MCF 10A (cell line): Measurements from ENCODE around the gene GPR18. TPM values are rescaled to one million over a fixed set of nuclear protein-coding genes. Genes with fewer than 3 reads are reported as not detected.
A peak's percentile ranks its signal among the peaks of the same experiment; 100 is the strongest.

ENCODE experiments used
- Bru-seq: library from RNA; stranded (reverse); fragments of 400-500 nt; gene quantifications from one replicate; lab custom pipeline; 2021; lab: Mats Ljungman, UMichigan
- BruChase-seq, 2 experiments: library from RNA; stranded (reverse); fragments of 400-500 nt; gene quantifications; one replicate each; lab custom pipeline; 2021; lab: Mats Ljungman, UMichigan
- BruUV-seq: library from RNA; stranded (reverse); fragments of 400-500 nt; replicated peaks from 2 replicates; lab custom pipeline; 2021; lab: Mats Ljungman, UMichigan
- CTCF ChIA-PET: fragments of 300-600 bp; sonication (Branson Sonifier 250); formaldehyde crosslinking; extraction: SDS; loops from one replicate; lab custom pipeline; 2021; ENCODE audit warnings: antibody characterized with exemption, inconsistent platforms; lab: Yijun Ruan, JAX
- POLR2A ChIA-PET: fragments of 300-600, 350-650 bp; sonication (Branson Sonifier 250); formaldehyde crosslinking; extraction: SDS; loops from one replicate; lab custom pipeline; 2020; ENCODE audit warnings: antibody characterized with exemption, inconsistent platforms; lab: Yijun Ruan, JAX
- DNase-seq: peaks from one replicate; pipeline ENCODE4 v3.0.0-alpha.2; 2018; ENCODE audit not compliant: unreplicated experiment
- H3K27ac Mint-ChIP-seq: one replicate; pipeline ENCODE4 v1.8.0; 2022; ENCODE audit warnings: mild to moderate bottlenecking, low read depth, mixed read lengths; ENCODE audit not compliant: unreplicated experiment
- H3K27me3 Mint-ChIP-seq: one replicate; pipeline ENCODE4 v1.8.0; 2022; ENCODE audit warnings: mixed read lengths; ENCODE audit not compliant: insufficient read depth, unreplicated experiment
- H3K36me3 Mint-ChIP-seq: one replicate; pipeline ENCODE4 v1.8.0; 2022; ENCODE audit warnings: mild to moderate bottlenecking, moderate library complexity, mixed read lengths; ENCODE audit not compliant: insufficient read depth, unreplicated experiment
- H3K4me1 Mint-ChIP-seq: one replicate; pipeline ENCODE4 v1.8.0; 2022; ENCODE audit warnings: mixed read lengths; ENCODE audit not compliant: insufficient read depth, unreplicated experiment
- H3K4me3 Mint-ChIP-seq: one replicate; pipeline ENCODE4 v1.8.0; 2022; ENCODE audit warnings: mild to moderate bottlenecking, moderate library complexity, mixed read lengths; ENCODE audit not compliant: unreplicated experiment
- H3K9me3 Mint-ChIP-seq: one replicate; pipeline ENCODE4 v1.8.0; 2022; ENCODE audit warnings: mixed read lengths; ENCODE audit not compliant: unreplicated experiment
- CTCF ChIP-seq: fragments of 200-600 bp; IDR thresholded peaks from one replicate; pipeline ENCODE4 v1.8.0; 2022; ENCODE audit warnings: antibody characterized with exemption, mild to moderate bottlenecking; ENCODE audit not compliant: unreplicated experiment
- intact Hi-C: fragments of 100-400 bp; cut with micrococcal nuclease; formaldehyde crosslinking; loops from 2 replicates; pipeline ENCODE4 v1.14.1; 2022
- long read RNA-seq: library from polyadenylated mRNA; stranded (forward); transcript quantifications from one replicate; pipeline ENCODE4 v2.0.0, GENCODE V29; 2022
- total RNA-seq: library from RNA; stranded (reverse); gene quantifications from 2 replicates; pipeline ENCODE4 v1.2.3, GENCODE V29; 2022

GPR18 gene
- total RNA-seq, result not detected in 2 replicates
- percentile 11 among the genes with signal in this experiment for Bru-seq, nascent RNA
- not detected for BruChase-seq, experiment 1, labeled RNA remaining after a 6-hour chase
- not detected for BruChase-seq, experiment 2, labeled RNA remaining after a 2-hour chase
- long read RNA-seq, result 0 reads

GRCh38 chr13:99258210-99258860, at the start of gene GPR18:
Gene GPR18, minus strand, starts transcription at chr13:99258379. Its CDS starts 2,507 bp downstream, at chr13:99255872.
- H3K4me3 Mint-ChIP-seq, result no peak within 1 kb of the TSS
- CTCF ChIA-PET, result interaction anchor here (0.8 to 2.1 kb wide), 3 partner anchors 11 to 1290 kb away, joined by 3 to 11 read pairs (median 7); no protein-coding TSS in a partner anchor
- no peaks in the 10 kb centered on the region for H3K27me3 Mint-ChIP-seq
- peaks cover 36% of the 10 kb centered on the region for H3K36me3 Mint-ChIP-seq
- no peak for DNase-seq
- H3K9me3 Mint-ChIP-seq, result no peaks in the 10 kb centered on the region
- TF ChIP-seq CTCF, result no peak
- peaks cover 5% of the 10 kb centered on the region for H3K4me1 Mint-ChIP-seq
- no peak within 1 kb of the TSS for H3K27ac Mint-ChIP-seq
- no TSS peak for BruUV-seq
- intact Hi-C loops, result no loop called here
- POLR2A ChIA-PET, result interaction anchor here (0.6 kb wide), 1 partner anchor 103 kb away, joined by 3 read pairs; no protein-coding TSS in a partner anchor

- peaks cover 16% of the 10 kb centered on the region for H3K36me3 Mint-ChIP-seq
- ChIA-PET POLR2A (interaction anchor here (1.1 kb wide), 1 partner anchor 21 kb away, joined by 3 read pairs; no protein-coding TSS in a partner anchor), CTCF (interaction anchor here (0.5 to 1.8 kb wide), 4 partner anchors 16 to 129 kb away, joined by 3 to 7 read pairs (median 5); no protein-coding TSS in a partner anchor)
- no peaks in the 10 kb centered on the region for H3K27me3 Mint-ChIP-seq
- TF ChIP-seq CTCF, result no peak
- peak; percentile 38 for DNase-seq
- peak overlapping the region; percentile 42 for H3K27ac Mint-ChIP-seq
- H3K4me1 Mint-ChIP-seq, result peaks cover 11% of the 10 kb centered on the region
- no peaks in the 10 kb centered on the region for H3K9me3 Mint-ChIP-seq
- intact Hi-C loops, result no loop called here
- H3K4me3 Mint-ChIP-seq, result no peak overlapping the region
- BruUV-seq, result no TSS peak
Observed at GRCh38 chr13:99307648-99308339, 49.6 kb upstream of the GPR18 start.

GRCh38 chr13:99307247-99307646, 49.1 kb upstream of the GPR18 start, which contains the start of gene GPR183:
Gene GPR183, minus strand, starts transcription at chr13:99307399. Its CDS starts 11,254 bp downstream, at chr13:99296145.
- peak within 1 kb of the TSS; percentile 42 for H3K27ac Mint-ChIP-seq
- CTCF ChIA-PET, result interaction anchor here (0.7 kb wide), 2 partner anchors 15 to 74 kb away, joined by 3 to 4 read pairs; no protein-coding TSS in a partner anchor
- no peak for TF ChIP-seq CTCF

More at GRCh38 chr13:99307247-99307646, 49.1 kb upstream of the GPR18 start, which contains the start of gene GPR183:
- H3K27me3 Mint-ChIP-seq, result no peaks in the 10 kb centered on the region
- no peak for DNase-seq
- peaks cover 16% of the 10 kb centered on the region for H3K36me3 Mint-ChIP-seq
- intact Hi-C loops, result no loop called here
- peaks cover 6% of the 10 kb centered on the region for H3K4me1 Mint-ChIP-seq
- H3K4me3 Mint-ChIP-seq, result no peak within 1 kb of the TSS
- POLR2A ChIA-PET, result interaction anchor here (0.6 to 1.1 kb wide), 2 partner anchors 21 to 24 kb away, joined by 3 to 6 read pairs; no protein-coding TSS in a partner anchor
- no peaks in the 10 kb centered on the region for H3K9me3 Mint-ChIP-seq
- no TSS peak for BruUV-seq
